ACC112 (cell line): ENCODE results near the gene THOP1.

Experiments used
- H2AFZ ChIP-seq: fragments of 200-600 bp; sonication (generic); one replicate; pipeline ENCODE4 v1.6.0; 2017; ENCODE audit warnings: antibody characterized with exemption, low read length; ENCODE audit not compliant: unreplicated experiment
- H3K27ac ChIP-seq: fragments of 200-600 bp; sonication (generic); 2 replicates; pipeline ENCODE4 v1.5.1; 2014; ENCODE audit warnings: low read depth, mild to moderate bottlenecking, antibody characterized with exemption, low read length, moderate library complexity
- H3K27me3 ChIP-seq: fragments of 200-600 bp; sonication (generic); 2 replicates; pipeline ENCODE4 v1.6.1; 2014; ENCODE audit warnings: mild to moderate bottlenecking, antibody characterized with exemption, low read length, moderate library complexity, mixed read lengths; ENCODE audit not compliant: insufficient read depth
- H3K36me3 ChIP-seq: fragments of 200-600 bp; sonication (generic); 2 replicates; pipeline ENCODE4 v1.6.1; 2016; ENCODE audit warnings: mild to moderate bottlenecking, antibody characterized with exemption, low read length, moderate library complexity, mixed read lengths; ENCODE audit not compliant: insufficient read depth
- H3K4me1 ChIP-seq: fragments of 200-600 bp; sonication (generic); one replicate; pipeline ENCODE4 v1.6.1; 2016; ENCODE audit warnings: low read length, mixed read lengths; ENCODE audit not compliant: insufficient read depth, unreplicated experiment, control insufficient read depth
- H3K4me3 ChIP-seq: fragments of 200-600 bp; sonication (generic); 2 replicates; pipeline ENCODE4 v1.5.1; 2014; ENCODE audit warnings: mild to moderate bottlenecking, low read depth, low read length
- H3K79me2 ChIP-seq: fragments of 200-600 bp; sonication (generic); one replicate; pipeline ENCODE4 v1.6.0; 2016; ENCODE audit warnings: low read length; ENCODE audit not compliant: control insufficient read depth, unreplicated experiment, insufficient read depth

The THOP1 gene

GRCh38 chr19:2840794-2841791 is 55.8 kb downstream of the THOP1 start, which contains the start of gene ZNF555:
Gene ZNF555, plus strand, starts transcription at chr19:2841475. Its CDS starts 98 bp downstream, at chr19:2841573.
- Histone ChIP-seq H2AFZ (peak within 1 kb of the TSS; percentile 86), H3K4me3 (peak within 1 kb of the TSS; percentile 87), H3K27me3 (no peaks in the 10 kb centered on the region), H3K4me1 (no peaks in the 10 kb centered on the region), H3K79me2 (peaks cover 9% of the 10 kb centered on the region), H3K36me3 (0 out of 2 replicates have a peak, but pooled peaks cover 4% of the 10 kb centered on the region), H3K27ac (peak within 1 kb of the TSS; percentile 76)

- H3K4me3 ChIP-seq = peak overlapping the region; percentile 87
- peaks cover 10% of the 10 kb centered on the region; the same call in 1 of the 2 replicates for H3K36me3 ChIP-seq
- H2AFZ ChIP-seq = peak overlapping the region; percentile 14
- H3K27ac ChIP-seq = no peak overlapping the region
- H3K27me3 ChIP-seq = no peaks in the 10 kb centered on the region
- peaks cover 9% of the 10 kb centered on the region for H3K79me2 ChIP-seq
- H3K4me1 ChIP-seq = no peaks in the 10 kb centered on the region
Observed at GRCh38 chr19:2841855-2842574, 56.7 kb downstream of the THOP1 start.

GRCh38 chr19:2845107-2845506 is 59.8 kb downstream of the THOP1 start:
- H3K27ac ChIP-seq = no peak overlapping the region
- H3K4me1 ChIP-seq = no peaks in the 10 kb centered on the region
- H3K36me3 ChIP-seq = peaks cover 14% of the 10 kb centered on the region
- H2AFZ ChIP-seq = no peak overlapping the region
- H3K4me3 ChIP-seq = no peak overlapping the region
- no peaks in the 10 kb centered on the region for H3K27me3 ChIP-seq
- H3K79me2 ChIP-seq = peaks cover 11% of the 10 kb centered on the region

GRCh38 chr19:2846180-2846894 is 61.0 kb downstream of the THOP1 start:
- H3K4me1 ChIP-seq = no peaks in the 10 kb centered on the region
- H3K79me2 ChIP-seq = peaks cover 11% of the 10 kb centered on the region
- H3K36me3 ChIP-seq = peaks cover 24% of the 10 kb centered on the region
- H3K27me3 ChIP-seq = no peaks in the 10 kb centered on the region
- H2AFZ ChIP-seq = no peak overlapping the region
- no peak overlapping the region for H3K27ac ChIP-seq
- H3K4me3 ChIP-seq = no peak overlapping the region

GRCh38 chr19:2847507-2847906 is 62.2 kb downstream of the THOP1 start:
- H3K27me3 ChIP-seq = no peaks in the 10 kb centered on the region
- no peak overlapping the region for H3K27ac ChIP-seq
- H3K36me3 ChIP-seq = peaks cover 35% of the 10 kb centered on the region
- H3K79me2 ChIP-seq = peaks cover 6% of the 10 kb centered on the region
- H2AFZ ChIP-seq = no peak overlapping the region
- no peak overlapping the region for H3K4me3 ChIP-seq
- H3K4me1 ChIP-seq = no peaks in the 10 kb centered on the region

- H3K27me3 ChIP-seq = no peaks in the 10 kb centered on the region
- no peak overlapping the region for H3K27ac ChIP-seq
- peaks cover 4% of the 10 kb centered on the region for H3K79me2 ChIP-seq
- peaks cover 46% of the 10 kb centered on the region for H3K36me3 ChIP-seq
- H3K4me3 ChIP-seq = no peak overlapping the region
- no peak overlapping the region for H2AFZ ChIP-seq
- no peaks in the 10 kb centered on the region for H3K4me1 ChIP-seq
Observed at GRCh38 chr19:2848616-2849015, 63.3 kb downstream of the THOP1 start.

GRCh38 chr19:2850256-2850925 is 65.1 kb downstream of the THOP1 start:
- peaks cover 55% of the 10 kb centered on the region for H3K36me3 ChIP-seq
- H3K79me2 ChIP-seq = peaks cover 4% of the 10 kb centered on the region

GRCh38 chr19:2852598-2852997 is 67.3 kb downstream of the THOP1 start:
- no peaks in the 10 kb centered on the region for H3K4me1 ChIP-seq
- H3K36me3 ChIP-seq = peaks cover 49% of the 10 kb centered on the region

More at GRCh38 chr19:2850256-2850925, 65.1 kb downstream of the THOP1 start:
- Histone ChIP-seq H3K4me1 (no peaks in the 10 kb centered on the region), H3K27ac (no peak overlapping the region), H3K27me3 (no peaks in the 10 kb centered on the region), H2AFZ (no peak overlapping the region), H3K4me3 (no peak overlapping the region)

GRCh38 chr19:2853015-2853606 is 67.8 kb downstream of the THOP1 start:
- Histone ChIP-seq H3K4me1 (no peaks in the 10 kb centered on the region), H3K27ac (no peak overlapping the region), H3K36me3 (peaks cover 49% of the 10 kb centered on the region), H3K79me2 (no peaks in the 10 kb centered on the region), H2AFZ (no peak overlapping the region), H3K4me3 (no peak overlapping the region), H3K27me3 (no peaks in the 10 kb centered on the region)

More at GRCh38 chr19:2852598-2852997, 67.3 kb downstream of the THOP1 start:
- Histone ChIP-seq H3K79me2 (peaks cover under 1% of the 10 kb centered on the region), H3K27ac (no peak overlapping the region), H3K4me3 (no peak overlapping the region), H3K27me3 (no peaks in the 10 kb centered on the region), H2AFZ (no peak overlapping the region)
